ENCODE measurements around the gene PGRMC2. TPM values are rescaled to one million over a fixed set of nuclear protein-coding genes. Genes with fewer than 3 reads are reported as not detected.

Gene PGRMC2
- total and polyA plus RNA-seq, 11 donors = 23.1 to 84.1 (median 72.1) TPM

DNA sequence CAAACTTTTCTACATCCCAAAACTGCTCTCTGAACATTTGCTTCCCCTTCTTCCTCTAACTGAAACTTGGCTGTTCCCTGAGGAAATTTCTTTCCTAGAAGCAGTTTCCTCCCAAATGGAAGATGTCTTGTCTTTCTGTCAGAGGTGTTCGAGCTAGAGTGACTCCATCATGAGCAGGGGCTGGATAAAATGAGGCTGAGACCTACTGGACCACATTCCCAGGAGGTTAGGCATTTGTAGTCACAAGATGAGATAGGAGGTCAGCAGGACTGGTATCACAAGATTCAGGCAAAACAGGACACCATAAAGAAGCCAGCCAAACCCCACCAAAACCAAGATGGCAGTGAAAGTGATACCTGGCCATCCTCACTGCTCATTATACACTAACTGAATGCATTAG lies 35.8 kb upstream of the PGRMC2 start:
- DNase-seq = no peak
- ATAC-seq = no peak
- H3K4me1 ChIP-seq = no peaks in the 10 kb centered on the region
- peaks cover 0 to 8% (median 0%) of the 10 kb centered on the region in 9 donors for H3K36me3 ChIP-seq
- TF ChIP-seq POLR2A (IDR thresholded peaks at IDR 0.05) (no peak), CTCF (IDR thresholded peaks at IDR 0.05) (no peak)
- no peak overlapping the region for H3K27ac ChIP-seq
- no peak overlapping the region for H3K4me3 ChIP-seq
- intact Hi-C loops (cut with DNase I) = no loop called here
- no peaks in the 10 kb centered on the region for H3K9me3 ChIP-seq
- WGBS, 4 donors = 56 to 78% (median 64%) methylated on average over 1 of the region's 1 CpG
- no peaks in the 10 kb centered on the region for H3K27me3 ChIP-seq

DNA sequence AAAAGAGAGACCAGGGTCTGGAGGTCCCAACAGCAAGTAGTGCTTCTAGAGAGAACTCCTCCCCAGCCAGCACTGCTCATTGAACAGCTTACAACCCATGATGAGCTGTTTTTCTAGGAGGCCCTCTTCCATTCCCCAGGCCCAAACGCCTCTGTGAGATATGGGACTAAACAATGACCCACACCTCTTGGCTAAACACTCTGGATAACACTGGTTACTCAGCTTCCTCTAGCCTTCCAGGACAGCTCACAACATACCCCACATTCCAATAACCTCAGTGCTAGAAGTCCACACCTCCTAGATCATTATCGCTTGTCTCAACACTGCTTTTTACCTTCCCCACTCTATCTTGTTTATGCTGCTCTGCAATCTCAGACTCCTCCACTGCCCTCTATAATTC lies 35.4 kb upstream of the PGRMC2 start:
- Histone ChIP-seq H3K4me3 (no peak overlapping the region), H3K36me3 (peaks cover 0 to 8% (median 0%) of the 10 kb centered on the region in 9 donors), H3K9me3 (no peaks in the 10 kb centered on the region), H3K4me1 (no peaks in the 10 kb centered on the region), H3K27ac (no peak overlapping the region), H3K27me3 (no peaks in the 10 kb centered on the region)
- TF ChIP-seq CTCF (IDR thresholded peaks at IDR 0.05) = no peak
- no peak for TF ChIP-seq POLR2A (IDR thresholded peaks at IDR 0.05)
- DNase-seq (no peak), ATAC-seq (peak in 1 of 4 donors; percentile 60)
- WGBS, 4 donors = 40 to 63% (median 46%) methylated on average over 2 of the region's 2 CpGs
- intact Hi-C loops (cut with DNase I) = no loop called here

DNA sequence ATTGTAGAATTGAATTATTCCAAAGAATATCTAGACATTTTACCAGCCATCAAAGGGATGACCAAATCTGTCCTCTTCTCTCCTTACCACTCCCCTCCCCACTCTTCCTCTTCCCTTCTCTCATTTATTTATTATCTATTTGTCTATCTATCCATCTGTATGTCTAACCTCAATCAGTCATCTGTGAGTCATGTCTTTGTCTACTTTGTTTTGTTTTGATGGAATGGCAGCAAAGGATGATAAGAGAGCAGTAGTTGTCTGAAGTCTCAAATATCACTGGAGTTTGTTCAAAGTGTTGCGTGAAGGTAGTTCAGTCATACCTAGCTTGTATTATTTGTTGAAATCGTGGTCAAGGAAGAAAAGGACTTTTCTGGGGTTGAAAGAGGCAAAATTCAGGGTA lies 34.7 kb upstream of the PGRMC2 start:
- Histone ChIP-seq H3K27me3 (no peaks in the 10 kb centered on the region), H3K36me3 (peaks cover 0 to 8% (median 0%) of the 10 kb centered on the region in 9 donors), H3K4me1 (no peaks in the 10 kb centered on the region), H3K27ac (no peak overlapping the region), H3K9me3 (no peaks in the 10 kb centered on the region), H3K4me3 (no peak overlapping the region)
- DNase-seq = no peak
- WGBS, 4 donors = 83 to 91% (median 86%) methylated on average over 2 of the region's 2 CpGs
- no peak for ATAC-seq
- TF ChIP-seq POLR2A (IDR thresholded peaks at IDR 0.05) (no peak), CTCF (IDR thresholded peaks at IDR 0.05) (no peak)
- intact Hi-C loops (cut with DNase I) = no loop called here

- DNase-seq (no peak), ATAC-seq (no peak)
- 95 to 97% (median 95%) methylated on average over 1 of the region's 1 CpG for WGBS, 4 donors
- peaks cover 0 to 11% (median 0%) of the 10 kb centered on the region in 9 donors for H3K36me3 ChIP-seq
- H3K4me3 ChIP-seq = no peak overlapping the region
- TF ChIP-seq POLR2A (IDR thresholded peaks at IDR 0.05) (no peak), CTCF (IDR thresholded peaks at IDR 0.05) (no peak)
- H3K27me3 ChIP-seq = no peaks in the 10 kb centered on the region
- H3K27ac ChIP-seq = no peak overlapping the region
- H3K4me1 ChIP-seq = no peaks in the 10 kb centered on the region
- no peaks in the 10 kb centered on the region for H3K9me3 ChIP-seq
- intact Hi-C loops (cut with DNase I) = no loop called here
These were observed 33.0 kb upstream of the PGRMC2 start for GRCh38 chr4:128320656-128321055.

Measured in heart left ventricle (tissue), 16 donors.